ENCODE results near the gene CEBPA. TPM values are rescaled to one million over a fixed set of nuclear protein-coding genes. Genes with fewer than 3 reads are reported as not detected.
"Not testable (repeated sequence)": the region's sequence is repeated elsewhere in the genome, so short reads cannot be mapped to it uniquely, and the experiment has no call there.

Gene CEBPA
- total and polyA plus RNA-seq, 2 experiments from 2014 or later = 103 to 151 TPM

DNA sequence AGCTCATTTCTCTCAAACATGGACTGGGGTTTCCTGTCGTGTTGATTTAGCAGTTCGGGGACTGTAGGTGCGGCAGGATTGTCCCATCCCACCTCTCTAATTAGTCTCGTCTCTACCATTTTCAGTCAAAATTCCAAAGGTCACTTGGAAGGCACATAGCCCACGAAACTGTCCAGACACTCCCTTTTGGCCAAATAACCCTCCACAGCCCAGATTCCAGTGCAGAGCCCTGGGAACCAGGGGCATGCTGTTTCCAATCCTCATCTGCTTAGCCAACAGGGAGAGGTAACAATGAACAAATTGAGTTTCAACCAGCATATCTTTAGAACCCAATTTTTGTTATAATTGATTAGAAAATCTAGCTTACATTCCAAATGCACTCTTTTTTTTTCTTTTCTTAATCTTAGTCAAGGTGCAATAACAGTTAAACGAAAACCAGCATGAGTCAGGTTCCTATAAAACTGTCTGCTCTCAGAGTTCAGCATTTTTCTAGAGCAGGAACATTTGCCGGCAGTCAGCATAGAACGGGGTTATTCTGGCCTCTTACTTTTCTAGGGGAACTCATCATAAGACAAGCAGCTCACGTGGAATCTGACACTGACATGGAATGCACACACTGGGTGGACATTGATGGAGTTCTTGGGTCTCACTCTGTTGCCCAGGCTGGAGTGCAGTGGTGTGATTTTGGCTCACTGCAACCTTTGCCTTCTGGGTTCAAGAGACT, 14.4 kb upstream of the CEBPA start:
- peak; percentile 68 for DNase-seq (ENCODE audit: low spot score)
- H3K4me2 ChIP-seq = peak overlapping the region; percentile 32
- no peaks in the 10 kb centered on the region for H3K9me3 ChIP-seq (ENCODE audit: low read depth)
- H4K20me1 ChIP-seq (ENCODE audit: insufficient read depth, poor library complexity, severe bottlenecking) = no peaks in the 10 kb centered on the region
- H3K4me1 ChIP-seq (ENCODE audit: insufficient read depth) = peaks cover 9% of the 10 kb centered on the region
- no peaks in the 10 kb centered on the region for H3K79me2 ChIP-seq
- no peak overlapping the region for H2AFZ ChIP-seq
- H3K27me3 ChIP-seq = no peaks in the 10 kb centered on the region
- H3K27ac ChIP-seq = peak overlapping the region; percentile 88
- no peaks in the 10 kb centered on the region for H3K9me2 ChIP-seq (replicated peaks; ENCODE audit: insufficient read depth)
- TF ChIP-seq EZH2phosphoT487 (IDR thresholded peaks at IDR 0.05; ENCODE audit: low read depth, severe bottlenecking, unreplicated experiment) (no peak), EZH2 (IDR thresholded peaks at IDR 0.05; ENCODE audit: borderline replicate concordance) (no peak)
- TF ChIP-seq, protein P1, sequence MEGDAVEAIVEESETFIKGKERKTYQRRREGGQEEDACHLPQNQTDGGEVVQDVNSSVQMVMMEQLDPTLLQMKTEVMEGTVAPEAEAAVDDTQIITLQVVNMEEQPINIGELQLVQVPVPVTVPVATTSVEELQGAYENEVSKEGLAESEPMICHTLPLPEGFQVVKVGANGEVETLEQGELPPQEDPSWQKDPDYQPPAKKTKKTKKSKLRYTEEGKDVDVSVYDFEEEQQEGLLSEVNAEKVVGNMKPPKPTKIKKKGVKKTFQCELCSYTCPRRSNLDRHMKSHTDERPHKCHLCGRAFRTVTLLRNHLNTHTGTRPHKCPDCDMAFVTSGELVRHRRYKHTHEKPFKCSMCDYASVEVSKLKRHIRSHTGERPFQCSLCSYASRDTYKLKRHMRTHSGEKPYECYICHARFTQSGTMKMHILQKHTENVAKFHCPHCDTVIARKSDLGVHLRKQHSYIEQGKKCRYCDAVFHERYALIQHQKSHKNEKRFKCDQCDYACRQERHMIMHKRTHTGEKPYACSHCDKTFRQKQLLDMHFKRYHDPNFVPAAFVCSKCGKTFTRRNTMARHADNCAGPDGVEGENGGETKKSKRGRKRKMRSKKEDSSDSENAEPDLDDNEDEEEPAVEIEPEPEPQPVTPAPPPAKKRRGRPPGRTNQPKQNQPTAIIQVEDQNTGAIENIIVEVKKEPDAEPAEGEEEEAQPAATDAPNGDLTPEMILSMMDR (IDR thresholded peaks at IDR 0.05; ENCODE audit: poor library complexity) = no peak
- 21% methylated on average over 9 of the region's 9 CpGs for WGBS (ENCODE audit: low lambda C conversion rate, missing lambda C conversion rate)
- no peaks in the 10 kb centered on the region for H3K36me3 ChIP-seq (replicated peaks; ENCODE audit: insufficient read depth, low read depth)
- H3K4me3 ChIP-seq = no peak overlapping the region

DNA sequence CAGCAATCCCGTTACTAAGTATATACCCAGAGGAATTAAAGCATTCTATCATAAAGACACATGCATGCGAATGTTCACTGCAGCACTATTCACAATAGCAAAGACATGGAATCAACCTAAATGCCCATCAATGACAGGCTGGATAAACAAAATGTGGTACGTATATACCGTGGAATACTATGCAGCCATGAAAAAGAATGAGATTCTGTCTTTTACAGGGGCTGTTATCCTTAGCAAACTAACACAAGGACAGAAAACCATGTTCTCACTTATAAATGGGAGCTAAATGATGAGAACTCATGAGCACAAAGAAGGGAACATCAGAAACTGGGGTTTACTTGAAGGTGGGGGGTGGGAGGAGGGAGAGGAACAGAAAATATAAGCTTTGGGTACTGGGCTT, 10.5 kb upstream of the CEBPA start:
- H4K20me1 ChIP-seq (ENCODE audit: insufficient read depth, poor library complexity, severe bottlenecking); H3K4me3 ChIP-seq; H3K4me2 ChIP-seq; DNase-seq (ENCODE audit: low spot score); H2AFZ ChIP-seq; H3K27ac ChIP-seq; H3K9me2 ChIP-seq (replicated peaks; ENCODE audit: insufficient read depth); H3K79me2 ChIP-seq; H3K9me3 ChIP-seq (ENCODE audit: low read depth); H3K36me3 ChIP-seq (replicated peaks; ENCODE audit: insufficient read depth, low read depth); H3K27me3 ChIP-seq: not testable (repeated sequence)
- peaks cover 17% of the 10 kb centered on the region for H3K4me1 ChIP-seq (ENCODE audit: insufficient read depth)
- WGBS (ENCODE audit: low lambda C conversion rate, missing lambda C conversion rate) = 97% methylated on average over 4 of the region's 4 CpGs

- Histone ChIP-seq H3K4me3 (no peak overlapping the region), H4K20me1 (ENCODE audit: insufficient read depth, poor library complexity, severe bottlenecking) (no peaks in the 10 kb centered on the region), H3K4me2 (no peak overlapping the region), H3K9me3 (ENCODE audit: low read depth) (no peaks in the 10 kb centered on the region), H2AFZ (no peak overlapping the region), H3K27me3 (no peaks in the 10 kb centered on the region), H3K4me1 (ENCODE audit: insufficient read depth) (peaks cover 9% of the 10 kb centered on the region), H3K9me2 (replicated peaks; ENCODE audit: insufficient read depth) (no peaks in the 10 kb centered on the region), H3K36me3 (replicated peaks; ENCODE audit: insufficient read depth, low read depth) (no peaks in the 10 kb centered on the region), H3K79me2 (no peaks in the 10 kb centered on the region), H3K27ac (no peak overlapping the region)
- WGBS (ENCODE audit: low lambda C conversion rate, missing lambda C conversion rate) = 88% methylated on average over 6 of the region's 6 CpGs
- TF ChIP-seq EZH2 (IDR thresholded peaks at IDR 0.05; ENCODE audit: borderline replicate concordance) = no peak
- no peak for TF ChIP-seq EZH2phosphoT487 (IDR thresholded peaks at IDR 0.05; ENCODE audit: low read depth, severe bottlenecking, unreplicated experiment)
- TF ChIP-seq, protein P1 (IDR thresholded peaks at IDR 0.05; ENCODE audit: poor library complexity) = no peak
- DNase-seq (ENCODE audit: low spot score) = no peak
These were observed 9.7 kb upstream of the CEBPA start for GRCh38 chr19:33312065-33312464.

DNA sequence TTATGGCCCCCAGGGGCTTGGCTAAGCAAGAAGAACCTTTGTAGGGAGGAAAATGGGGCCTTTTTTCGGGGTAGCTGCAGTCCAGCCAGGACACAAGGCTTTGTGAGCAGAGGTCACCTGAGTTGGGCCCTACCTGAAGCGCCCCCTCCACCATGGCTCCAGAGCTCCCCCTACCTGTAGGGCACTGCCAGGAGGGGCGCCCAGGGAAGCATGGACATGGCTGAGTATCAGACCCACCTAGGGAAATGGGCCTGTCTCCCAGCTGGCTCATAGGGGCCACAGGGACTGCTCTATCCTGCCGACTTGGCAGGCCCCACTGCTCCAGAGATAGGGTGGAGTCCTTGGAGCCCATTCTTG, 9.0 kb upstream of the CEBPA start:
- TF ChIP-seq EZH2 (IDR thresholded peaks at IDR 0.05; ENCODE audit: borderline replicate concordance) = no peak
- TF ChIP-seq, protein P1 (IDR thresholded peaks at IDR 0.05; ENCODE audit: poor library complexity) = peak; percentile 9
- Histone ChIP-seq H3K36me3 (replicated peaks; ENCODE audit: insufficient read depth, low read depth) (no peaks in the 10 kb centered on the region), H3K9me3 (ENCODE audit: low read depth) (no peaks in the 10 kb centered on the region), H3K27me3 (no peaks in the 10 kb centered on the region), H3K4me3 (no peak overlapping the region), H3K4me2 (peak overlapping the region; percentile 19), H3K9me2 (replicated peaks; ENCODE audit: insufficient read depth) (no peaks in the 10 kb centered on the region), H2AFZ (no peak overlapping the region), H3K27ac (peak overlapping the region; percentile 26), H3K4me1 (ENCODE audit: insufficient read depth) (peaks cover 8% of the 10 kb centered on the region), H4K20me1 (ENCODE audit: insufficient read depth, poor library complexity, severe bottlenecking) (no peaks in the 10 kb centered on the region), H3K79me2 (no peaks in the 10 kb centered on the region)
- 94% methylated on average over 4 of the region's 4 CpGs for WGBS (ENCODE audit: low lambda C conversion rate, missing lambda C conversion rate)
- no peak for DNase-seq (ENCODE audit: low spot score)

All from hepatocyte (in vitro differentiated cells).